Fibroblast of lung (primary cell): ENCODE measurements around the gene RAB5IF. TPM values are rescaled to one million over a fixed set of nuclear protein-coding genes. Genes with fewer than 3 reads are reported as not detected.

Source experiments
- DNase-seq, 2 donors: peaks; one replicate each; pipeline versions ENCODE4 v3.0.0 to v3.0.0-alpha.2; 2010; ENCODE audit warnings: low read depth in 2 of 2
- H2AFZ ChIP-seq: 2 replicates; pipeline ENCODE4 v1.5.1; 2012; ENCODE audit warnings: low read length, control low read depth, inconsistent platforms
- H3K27ac ChIP-seq: 2 replicates; pipeline ENCODE4 v1.5.1; 2011; ENCODE audit warnings: low read length, control low read depth; ENCODE audit not compliant: insufficient read depth
- H3K27me3 ChIP-seq: 2 replicates; pipeline ENCODE4 v1.5.1; 2011; ENCODE audit warnings: mild to moderate bottlenecking, low read length; ENCODE audit not compliant: control insufficient read depth, insufficient read depth
- H3K36me3 ChIP-seq: 2 replicates; pipeline ENCODE4 v1.5.1; 2011; ENCODE audit warnings: low read length; ENCODE audit not compliant: control insufficient read depth, insufficient read depth
- H3K4me1 ChIP-seq: 2 replicates; pipeline ENCODE4 v1.5.1; 2011; ENCODE audit warnings: low read length; ENCODE audit not compliant: control insufficient read depth, insufficient read depth; ENCODE audit errors: extremely low read depth
- H3K4me2 ChIP-seq: 2 replicates; pipeline ENCODE4 v1.5.1; 2011; ENCODE audit warnings: low read length, control low read depth; ENCODE audit not compliant: insufficient read depth; ENCODE audit errors: extremely low read depth
- H3K4me3 ChIP-seq, 4 experiments: fragments of 200-600 bp in 1 of 4; sonication (generic) in 1 of 4; replicated peaks in 1 of 4; 2 replicates each; pipeline ENCODE4 v1.5.1; 2011 to 2016; ENCODE audit warnings: low read length in 4 of 4, low read depth in 3 of 4, mild to moderate bottlenecking in 3 of 4, control low read depth in 2 of 4, inconsistent platforms in 1 of 4, mixed read lengths in 1 of 4; ENCODE audit not compliant: insufficient read depth in 1 of 4; ENCODE audit errors: control extremely low read depth in 1 of 4
- H3K79me2 ChIP-seq: 2 replicates; pipeline ENCODE4 v1.5.1; 2012; ENCODE audit warnings: mild to moderate bottlenecking, low read length, inconsistent platforms; ENCODE audit not compliant: control insufficient read depth, insufficient read depth
- H3K9ac ChIP-seq: 2 replicates; pipeline ENCODE4 v1.5.1; 2011; ENCODE audit warnings: mild to moderate bottlenecking, low read length, control low read depth; ENCODE audit not compliant: insufficient read depth
- H3K9me3 ChIP-seq: 2 replicates; pipeline ENCODE4 v1.5.1; 2012; ENCODE audit warnings: low read depth, low read length; ENCODE audit not compliant: control insufficient read depth, insufficient read depth
- H4K20me1 ChIP-seq: 2 replicates; pipeline ENCODE4 v1.5.1; 2011; ENCODE audit warnings: low read length; ENCODE audit not compliant: control insufficient read depth, insufficient read depth; ENCODE audit errors: extremely low read depth
- EZH2 ChIP-seq: IDR thresholded peaks from 2 replicates; pipeline ENCODE4 v1.5.1; 2012; ENCODE audit warnings: low read length, control low read depth, mild to moderate bottlenecking; ENCODE audit errors: missing control alignments
- polyA plus RNA-seq, 2 donors: library from polyadenylated mRNA; depleted of rRNA in 1 of 2; stranded (reverse) in 1 of 2; unstranded in 1 of 2; fragments of >200 nt; gene quantifications; 2 replicates each; pipeline ENCODE4 v1.2.1, GENCODE V29; 2011 to 2012; ENCODE audit warnings: missing spikeins in 1 of 2
- total RNA-seq: library from RNA; depleted of rRNA; stranded (reverse); fragments of >200 nt; gene quantifications from 2 replicates; pipeline ENCODE4 v1.2.1, GENCODE V29; 2014
- TF ChIP-seq, protein P1 (sequence below), 2 donors: IDR thresholded peaks in 1 of 2; conservative IDR thresholded peaks in 1 of 2; 1 replicate in 1 of 2; 2 replicates in 1 of 2; pipeline ENCODE4 v1.5.1; 2011 to 2012; ENCODE audit warnings: low read length in 2 of 2, control low read depth in 1 of 2, inconsistent platforms in 1 of 2, low read depth in 1 of 2, mild to moderate bottlenecking in 1 of 2

RAB5IF gene
- total and polyA plus RNA-seq, 2 donors (not counting 1 experiment from before 2014, with no cell fraction given): 58.0 to 104 TPM

GRCh38 chr20:36587388-36588070 is 18.1 kb upstream of the RAB5IF start:
- Histone ChIP-seq H3K4me2 (no peak overlapping the region), H4K20me1 (no peaks in the 10 kb centered on the region), H3K9ac (no peak overlapping the region), H3K36me3 (no peaks in the 10 kb centered on the region), H3K27ac (no peak overlapping the region), H3K4me3 (no peak overlapping the region), H3K79me2 (no peaks in the 10 kb centered on the region), H3K9me3 (no peaks in the 10 kb centered on the region), H3K27me3 (no peaks in the 10 kb centered on the region), H2AFZ (no peak overlapping the region), H3K4me1 (no peaks in the 10 kb centered on the region)
- DNase-seq: no peak
- TF ChIP-seq, protein P1, sequence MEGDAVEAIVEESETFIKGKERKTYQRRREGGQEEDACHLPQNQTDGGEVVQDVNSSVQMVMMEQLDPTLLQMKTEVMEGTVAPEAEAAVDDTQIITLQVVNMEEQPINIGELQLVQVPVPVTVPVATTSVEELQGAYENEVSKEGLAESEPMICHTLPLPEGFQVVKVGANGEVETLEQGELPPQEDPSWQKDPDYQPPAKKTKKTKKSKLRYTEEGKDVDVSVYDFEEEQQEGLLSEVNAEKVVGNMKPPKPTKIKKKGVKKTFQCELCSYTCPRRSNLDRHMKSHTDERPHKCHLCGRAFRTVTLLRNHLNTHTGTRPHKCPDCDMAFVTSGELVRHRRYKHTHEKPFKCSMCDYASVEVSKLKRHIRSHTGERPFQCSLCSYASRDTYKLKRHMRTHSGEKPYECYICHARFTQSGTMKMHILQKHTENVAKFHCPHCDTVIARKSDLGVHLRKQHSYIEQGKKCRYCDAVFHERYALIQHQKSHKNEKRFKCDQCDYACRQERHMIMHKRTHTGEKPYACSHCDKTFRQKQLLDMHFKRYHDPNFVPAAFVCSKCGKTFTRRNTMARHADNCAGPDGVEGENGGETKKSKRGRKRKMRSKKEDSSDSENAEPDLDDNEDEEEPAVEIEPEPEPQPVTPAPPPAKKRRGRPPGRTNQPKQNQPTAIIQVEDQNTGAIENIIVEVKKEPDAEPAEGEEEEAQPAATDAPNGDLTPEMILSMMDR (conservative IDR thresholded peaks at IDR 0.05 in 1 of 2, IDR thresholded peaks at IDR 0.05 in 1 of 2; ENCODE audit: low read depth in 1 of 2, low read length in 2 of 2): no peak
- no peak for TF ChIP-seq EZH2

GRCh38 chr20:36591281-36591680 is 14.3 kb upstream of the RAB5IF start:
- no peak overlapping the region for H3K27ac ChIP-seq
- H3K9ac ChIP-seq: no peak overlapping the region
- DNase-seq: no peak
- no peak overlapping the region for H3K4me2 ChIP-seq
- TF ChIP-seq, protein P1 (conservative IDR thresholded peaks at IDR 0.05 in 1 of 2, IDR thresholded peaks at IDR 0.05 in 1 of 2; ENCODE audit: low read depth in 1 of 2, low read length in 2 of 2): no peak
- no peak for TF ChIP-seq EZH2
- no peaks in the 10 kb centered on the region for H3K4me1 ChIP-seq
- H3K36me3 ChIP-seq: no peaks in the 10 kb centered on the region
- H3K9me3 ChIP-seq: no peaks in the 10 kb centered on the region
- H2AFZ ChIP-seq: no peak overlapping the region
- H3K4me3 ChIP-seq: no peak overlapping the region
- no peaks in the 10 kb centered on the region for H4K20me1 ChIP-seq
- H3K79me2 ChIP-seq: no peaks in the 10 kb centered on the region
- H3K27me3 ChIP-seq: no peaks in the 10 kb centered on the region

GRCh38 chr20:36591854-36592641 is 13.5 kb upstream of the RAB5IF start:
- Histone ChIP-seq H3K9ac (no peak overlapping the region), H3K27me3 (no peaks in the 10 kb centered on the region), H3K4me2 (no peak overlapping the region), H2AFZ (no peak overlapping the region), H3K36me3 (no peaks in the 10 kb centered on the region), H3K27ac (no peak overlapping the region), H3K79me2 (no peaks in the 10 kb centered on the region), H3K4me1 (no peaks in the 10 kb centered on the region), H3K4me3 (no peak overlapping the region), H3K9me3 (no peaks in the 10 kb centered on the region), H4K20me1 (no peaks in the 10 kb centered on the region)
- peak in 1 of 2 donors; percentile 60 for DNase-seq
- no peak for TF ChIP-seq EZH2
- TF ChIP-seq, protein P1 (conservative IDR thresholded peaks at IDR 0.05 in 1 of 2, IDR thresholded peaks at IDR 0.05 in 1 of 2; ENCODE audit: low read depth in 1 of 2, low read length in 2 of 2): peak; percentile 27 to 67
